ENCODE results near the gene RABEP2. TPM values are rescaled to one million over a fixed set of nuclear protein-coding genes. Genes with fewer than 3 reads are reported as not detected.
A peak's percentile ranks its signal among the peaks of the same experiment; 100 is the strongest.

Gene RABEP2
- total RNA-seq, 1 donor from 2014 or later = 17.7 TPM

- peaks cover 15% of the 10 kb centered on the region for H3K4me1 ChIP-seq
- no peaks in the 10 kb centered on the region for H3K36me3 ChIP-seq
- peak; percentile 50 for TF ChIP-seq CTCF (IDR thresholded peaks at IDR 0.05; ENCODE audit: borderline replicate concordance)
- peak overlapping the region; percentile 51 for H3K27ac ChIP-seq (replicated peaks)
- intact Hi-C loops (cut with micrococcal nuclease) = no loop called here
- peak; percentile 88 for DNase-seq
- H3K4me3 ChIP-seq = peak overlapping the region; percentile 89
- no peaks in the 10 kb centered on the region for H3K9me3 ChIP-seq (replicated peaks)
- peaks cover 29% of the 10 kb centered on the region for H3K27me3 ChIP-seq (ENCODE audit: low read depth)
These were observed 45.0 kb downstream of the RABEP2 start for GRCh38 chr16:28879841-28880588.

GRCh38 chr16:28879261-28879840 lies 45.7 kb downstream of the RABEP2 start:
- intact Hi-C loops (cut with micrococcal nuclease) = no loop called here
- no peak for DNase-seq
- H3K4me1 ChIP-seq = peaks cover 15% of the 10 kb centered on the region

DNA sequence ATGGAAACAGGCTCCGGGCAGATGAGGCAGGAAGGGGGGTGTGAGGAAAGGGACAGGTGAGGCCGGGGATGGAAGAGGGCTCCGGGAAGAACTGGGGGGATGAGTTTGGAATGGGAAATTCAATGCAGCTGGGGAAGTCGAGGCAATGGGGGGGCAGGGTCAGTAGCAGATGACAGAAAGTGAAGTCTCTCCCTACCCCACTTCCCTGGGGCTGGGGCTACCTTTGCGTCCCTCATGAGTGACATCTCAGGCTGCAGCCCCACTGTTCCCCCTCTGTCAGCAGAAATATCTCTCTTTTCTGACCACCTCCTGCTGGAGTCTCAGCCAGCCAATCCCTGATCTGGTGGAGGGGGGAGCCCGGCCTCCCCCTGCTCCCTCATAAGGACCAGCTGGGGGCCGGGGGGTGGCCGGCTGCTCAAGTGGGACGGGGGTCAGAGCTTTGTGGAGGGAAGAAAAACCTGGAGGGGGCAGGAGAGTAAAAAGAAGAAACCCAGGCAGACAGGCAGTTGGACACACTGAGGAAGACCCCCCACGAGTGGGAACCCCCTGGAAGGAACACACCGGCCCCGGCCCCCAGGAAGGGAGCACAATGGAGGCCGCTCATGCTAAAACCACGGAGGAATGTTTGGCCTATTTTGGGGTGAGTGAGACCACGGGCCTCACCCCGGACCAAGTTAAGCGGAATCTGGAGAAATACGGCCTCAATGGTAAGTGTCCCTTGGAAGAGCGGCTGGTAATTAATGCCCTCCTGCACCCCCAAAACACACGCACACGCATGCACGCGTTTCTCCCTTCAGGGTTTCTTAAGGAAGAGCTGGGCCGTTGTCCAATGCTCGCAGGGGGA lies 46.7 kb downstream of the RABEP2 start, which contains the start of gene ATP2A1:
ATP2A1 (plus strand) TSS at position 406 of the 844 bp plus-strand sequence; CDS start at position 590, 184 bp downstream.
- Histone ChIP-seq H3K9me3 (replicated peaks) (no peaks in the 10 kb centered on the region), H3K27ac (replicated peaks) (no peak within 1 kb of the TSS), H3K4me1 (peaks cover 15% of the 10 kb centered on the region), H3K4me3 (peak within 1 kb of the TSS; percentile 89), H3K27me3 (ENCODE audit: low read depth) (peaks cover 27% of the 10 kb centered on the region), H3K36me3 (peaks cover 15% of the 10 kb centered on the region)
- TF ChIP-seq CTCF (IDR thresholded peaks at IDR 0.05; ENCODE audit: borderline replicate concordance) = no peak
- intact Hi-C loops (cut with micrococcal nuclease) = no loop called here
- no peak for DNase-seq

More at GRCh38 chr16:28879261-28879840, 45.7 kb downstream of the RABEP2 start:
- peak overlapping the region; percentile 51 for H3K27ac ChIP-seq (replicated peaks)
- H3K4me3 ChIP-seq = peak overlapping the region; percentile 89
- TF ChIP-seq CTCF (IDR thresholded peaks at IDR 0.05; ENCODE audit: borderline replicate concordance) = no peak
- H3K9me3 ChIP-seq (replicated peaks) = no peaks in the 10 kb centered on the region
- H3K27me3 ChIP-seq (ENCODE audit: low read depth) = peaks cover 29% of the 10 kb centered on the region
- H3K36me3 ChIP-seq = peaks cover 4% of the 10 kb centered on the region

DNA sequence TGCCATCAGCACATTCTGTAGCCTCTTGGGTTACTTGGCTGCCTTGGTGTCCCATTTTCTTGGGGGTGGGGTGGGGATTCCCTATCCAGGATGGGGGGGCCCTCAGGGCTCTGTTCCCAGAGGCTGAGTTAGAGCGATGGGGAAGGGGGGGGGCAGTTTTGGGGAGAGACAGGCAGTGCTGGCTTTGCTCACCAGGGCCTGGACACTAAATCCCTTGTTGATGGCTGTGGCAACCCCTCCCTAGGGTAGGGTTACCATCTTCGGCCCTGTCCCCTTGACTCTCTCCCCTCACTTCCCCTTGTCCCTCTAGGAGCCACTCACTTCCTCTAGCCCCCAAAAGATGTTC lies 47.4 kb downstream of the RABEP2 start:
- intact Hi-C loops (cut with micrococcal nuclease) = no loop called here
- Histone ChIP-seq H3K36me3 (peaks cover 21% of the 10 kb centered on the region), H3K27ac (replicated peaks) (no peak overlapping the region), H3K4me3 (no peak overlapping the region), H3K9me3 (replicated peaks) (no peaks in the 10 kb centered on the region), H3K4me1 (peaks cover 15% of the 10 kb centered on the region), H3K27me3 (ENCODE audit: low read depth) (peaks cover 20% of the 10 kb centered on the region)
- no peak for DNase-seq
- no peak for TF ChIP-seq CTCF (IDR thresholded peaks at IDR 0.05; ENCODE audit: borderline replicate concordance)

DNA sequence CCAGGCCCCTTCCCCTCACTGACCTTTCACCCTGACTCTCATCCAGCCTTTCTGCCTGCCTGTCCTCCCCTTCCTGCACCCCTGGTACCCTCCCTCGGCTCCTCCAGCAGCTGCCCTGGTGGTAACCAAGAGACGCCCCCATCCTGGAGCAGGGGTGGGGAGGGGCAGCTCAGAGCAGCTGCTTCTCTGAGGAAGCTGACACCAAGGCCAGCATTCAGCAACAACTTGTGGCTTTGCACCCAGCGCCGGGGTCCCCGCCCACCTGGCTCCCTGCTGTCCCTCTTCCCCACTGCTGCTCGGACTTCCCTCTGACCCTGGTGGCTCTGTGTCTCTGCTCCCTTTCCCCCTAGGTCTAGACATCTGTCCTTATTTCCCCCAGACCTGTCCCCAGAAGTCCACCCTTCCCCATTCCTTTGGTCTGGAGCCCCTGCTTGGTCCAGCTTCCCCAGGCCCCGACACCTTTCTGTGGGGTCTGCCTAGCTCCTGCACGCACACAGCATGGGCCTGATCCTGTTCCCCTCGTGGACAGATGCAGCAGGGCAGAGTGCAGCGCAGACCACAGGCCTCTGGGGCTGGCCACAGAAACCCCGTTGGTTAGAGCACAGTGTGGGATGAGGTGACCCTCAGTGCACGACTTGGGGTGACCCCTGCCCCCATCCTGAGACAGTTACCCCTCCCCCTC lies 47.9 kb downstream of the RABEP2 start:
- H3K9me3 ChIP-seq (replicated peaks) = no peaks in the 10 kb centered on the region
- peaks cover 15% of the 10 kb centered on the region for H3K4me1 ChIP-seq
- H3K36me3 ChIP-seq = peaks cover 27% of the 10 kb centered on the region
- TF ChIP-seq CTCF (IDR thresholded peaks at IDR 0.05; ENCODE audit: borderline replicate concordance) = no peak
- no peak overlapping the region for H3K27ac ChIP-seq (replicated peaks)
- no peak overlapping the region for H3K4me3 ChIP-seq
- intact Hi-C loops (cut with micrococcal nuclease) = no loop called here
- DNase-seq = no peak
- H3K27me3 ChIP-seq (ENCODE audit: low read depth) = peaks cover 15% of the 10 kb centered on the region
